ENCODE data around the gene CEMIP. TPM values are rescaled to one million over a fixed set of nuclear protein-coding genes. Genes with fewer than 3 reads are reported as not detected.
A peak's percentile ranks its signal among the peaks of the same experiment; 100 is the strongest.

The CEMIP gene
- total and polyA plus RNA-seq, 2 of the 13 experiments (the other 11 are each of a cell fraction or from before 2014, with no cell fraction given): 4.3 to 28.5 TPM

DNA sequence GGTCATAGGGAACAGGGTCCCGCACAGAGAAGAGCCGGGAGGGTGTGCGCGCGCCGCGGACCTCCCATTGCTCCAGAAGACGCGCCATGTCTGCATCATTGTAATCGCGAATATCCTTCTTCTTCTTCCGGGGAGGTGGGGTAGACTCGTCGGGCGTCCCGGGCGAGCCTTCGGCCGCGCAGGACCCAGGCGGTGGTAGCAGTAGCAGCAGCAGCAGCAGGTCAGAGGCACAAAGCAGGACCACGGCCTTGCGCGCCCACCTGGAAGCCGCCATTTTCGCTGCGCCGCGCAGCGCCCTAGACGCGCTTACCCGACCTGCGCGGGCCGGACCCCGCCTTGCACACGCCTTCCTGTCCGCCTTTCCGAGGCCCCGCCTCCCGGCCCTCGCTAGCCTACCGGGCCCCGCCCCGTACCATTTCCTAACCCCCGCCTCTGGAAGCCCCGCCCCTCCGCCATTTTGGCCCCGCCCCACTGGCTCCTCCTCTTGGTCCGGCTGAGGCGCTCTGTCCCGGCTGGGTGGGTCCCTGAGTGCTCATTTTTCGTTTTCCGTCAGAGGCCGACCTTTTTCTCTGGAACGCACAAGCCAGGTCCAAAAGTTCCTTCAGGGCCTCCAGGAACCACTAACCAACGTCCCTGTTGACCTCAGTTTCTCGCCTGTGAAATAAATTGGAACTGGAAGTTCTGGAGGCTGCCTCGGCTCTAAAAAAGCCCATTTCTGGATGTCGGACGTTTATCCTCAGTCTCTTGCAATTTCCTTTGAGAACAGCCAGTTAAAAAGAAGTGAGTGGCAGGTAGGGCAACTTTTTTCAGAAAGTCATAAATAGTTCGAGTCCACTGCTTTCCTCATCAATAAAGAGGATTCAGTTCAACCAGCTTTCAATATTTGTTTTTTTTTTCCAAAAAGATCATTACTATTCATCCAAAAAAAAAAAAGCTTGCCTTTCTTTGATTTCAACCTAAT lies 210.6 kb downstream of the CEMIP start, which contains the start of gene MESD (continued):
- TF ChIP-seq PAXIP1 (CRISPR knock-in tag; conservative IDR thresholded peaks at IDR 0.05): no peak
- 0 out of 2 replicates have a peak, but pooled peaks have one; percentile 30 for TF ChIP-seq POGK (CRISPR knock-in tag; conservative IDR thresholded peaks at IDR 0.05)
- no peak for TF ChIP-seq RELA (CRISPR knock-in tag; IDR thresholded peaks at IDR 0.05)
- 0 out of 2 replicates have a peak, but pooled peaks have one; percentile 8 for TF ChIP-seq GATAD2A (CRISPR knock-in tag; IDR thresholded peaks at IDR 0.05)
- peak; percentile 88 for TF ChIP-seq HOXA3 (CRISPR knock-in tag; IDR thresholded peaks at IDR 0.05)
- TF ChIP-seq MED1 (CRISPR knock-in tag; IDR thresholded peaks at IDR 0.05): peak; percentile 48
- TF ChIP-seq, protein P1, sequence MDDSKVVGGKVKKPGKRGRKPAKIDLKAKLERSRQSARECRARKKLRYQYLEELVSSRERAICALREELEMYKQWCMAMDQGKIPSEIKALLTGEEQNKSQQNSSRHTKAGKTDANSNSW (CRISPR knock-in tag; IDR thresholded peaks at IDR 0.05; ENCODE audit: borderline replicate concordance): no peak
- no peak for TF ChIP-seq KLF15 (CRISPR knock-in tag; IDR thresholded peaks at IDR 0.05; ENCODE audit: borderline replicate concordance)
- TF ChIP-seq ZNF225 (CRISPR knock-in tag; IDR thresholded peaks at IDR 0.05): no peak
- peak; percentile 55; the same call in 1 of the 2 replicates for TF ChIP-seq ZNF768 (CRISPR knock-in tag; IDR thresholded peaks at IDR 0.05)
- TF ChIP-seq ZNF230 (CRISPR knock-in tag; IDR thresholded peaks at IDR 0.05): peak; percentile 90; the same call in 1 of the 2 replicates
- TF ChIP-seq ZNF703 (CRISPR knock-in tag; IDR thresholded peaks at IDR 0.05; ENCODE audit: borderline replicate concordance): no peak
- TF ChIP-seq ZNF530 (CRISPR knock-in tag; IDR thresholded peaks at IDR 0.05; ENCODE audit: low read depth): no peak
- TF ChIP-seq ZNF549 (CRISPR knock-in tag; IDR thresholded peaks at IDR 0.05): no peak
- peak; percentile 77 for TF ChIP-seq PHF20 (CRISPR knock-in tag; IDR thresholded peaks at IDR 0.05)
- no peak for TF ChIP-seq ZNF326 (CRISPR knock-in tag; IDR thresholded peaks at IDR 0.05; ENCODE audit: borderline replicate concordance)
- peak; percentile 96 for TF ChIP-seq RBFOX2 (IDR thresholded peaks at IDR 0.05; ENCODE audit: low read depth, low read length)
- TF ChIP-seq ZZZ3 (CRISPR knock-in tag; IDR thresholded peaks at IDR 0.05; ENCODE audit: borderline replicate concordance): peak; percentile 67; the same call in 1 of the 2 replicates
- peak; percentile 30; the same call in 1 of the 2 replicates for TF ChIP-seq ZNF777 (CRISPR knock-in tag; IDR thresholded peaks at IDR 0.05)
- TF ChIP-seq, protein P2, sequence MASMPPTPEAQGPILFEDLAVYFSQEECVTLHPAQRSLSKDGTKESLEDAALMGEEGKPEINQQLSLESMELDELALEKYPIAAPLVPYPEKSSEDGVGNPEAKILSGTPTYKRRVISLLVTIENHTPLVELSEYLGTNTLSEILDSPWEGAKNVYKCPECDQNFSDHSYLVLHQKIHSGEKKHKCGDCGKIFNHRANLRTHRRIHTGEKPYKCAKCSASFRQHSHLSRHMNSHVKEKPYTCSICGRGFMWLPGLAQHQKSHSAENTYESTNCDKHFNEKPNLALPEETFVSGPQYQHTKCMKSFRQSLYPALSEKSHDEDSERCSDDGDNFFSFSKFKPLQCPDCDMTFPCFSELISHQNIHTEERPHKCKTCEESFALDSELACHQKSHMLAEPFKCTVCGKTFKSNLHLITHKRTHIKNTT (CRISPR knock-in tag; IDR thresholded peaks at IDR 0.05): no peak
- TF ChIP-seq ZFP37 (CRISPR knock-in tag; IDR thresholded peaks at IDR 0.05; ENCODE audit: borderline replicate concordance): no peak
- TF ChIP-seq KDM1A (CRISPR knock-in tag; IDR thresholded peaks at IDR 0.05): no peak
- TF ChIP-seq ZNF10 (CRISPR knock-in tag; IDR thresholded peaks at IDR 0.05; ENCODE audit: borderline replicate concordance, low read depth): no peak
